SK-N-SH (cell line): ENCODE measurements around the gene CEP131.

ENCODE experiments used
- CTCF ChIP-seq: fragments of 200-600 bp; sonication (generic); IDR thresholded peaks from 2 replicates; pipeline ENCODE4 v1.6.1; 2017; ENCODE audit warnings: antibody characterized with exemption, mild to moderate bottlenecking, moderate library complexity
- EP300 ChIP-seq, 2 experiments: IDR thresholded peaks; 2 replicates each; pipeline versions ENCODE4 v1.4.0 to v1.6.1; 2012; ENCODE audit warnings: borderline replicate concordance in 1 of 2, low read depth in 1 of 2, low read length in 1 of 2
- EZH2phosphoT487 ChIP-seq: fragments of 200-600 bp; sonication (generic); IDR thresholded peaks from 2 replicates; pipeline ENCODE4 v1.6.1; 2017; ENCODE audit warnings: low read depth, mixed run types, mild to moderate bottlenecking, antibody characterized with exemption, moderate library complexity, borderline replicate concordance
- FOXJ3 ChIP-seq: sonication (generic); formaldehyde crosslinking; IDR thresholded peaks from 2 replicates; pipeline ENCODE4 v1.5.1; 2020; ENCODE audit warnings: mild to moderate bottlenecking, missing genetic modification reagents
- GABPA ChIP-seq: IDR thresholded peaks from 2 replicates; pipeline ENCODE4 v1.4.0; 2012; ENCODE audit warnings: low read depth, mild to moderate bottlenecking
- MAX ChIP-seq: IDR thresholded peaks from 2 replicates; pipeline ENCODE4 v1.4.0; 2012; ENCODE audit warnings: low read depth
- POLR2AphosphoS5 ChIP-seq: IDR thresholded peaks from 2 replicates; pipeline ENCODE4 v1.6.1; 2012; ENCODE audit warnings: low read depth, low read length
- REST ChIP-seq: IDR thresholded peaks from 2 replicates; pipeline ENCODE4 v1.6.1; 2012; ENCODE audit warnings: mild to moderate bottlenecking, low read depth, low read length, moderate library complexity
- RXRA ChIP-seq: IDR thresholded peaks from 2 replicates; pipeline ENCODE4 v1.4.0; 2012; ENCODE audit warnings: low read depth, mild to moderate bottlenecking, borderline replicate concordance
- SIN3A ChIP-seq: IDR thresholded peaks from 2 replicates; pipeline ENCODE4 v1.6.1; 2012; ENCODE audit warnings: low read depth, mild to moderate bottlenecking, low read length, moderate library complexity, borderline replicate concordance
- SMC3 ChIP-seq: IDR thresholded peaks from 2 replicates; pipeline ENCODE4 v1.6.1; 2012; ENCODE audit warnings: low read depth, low read length, improper control_type of control experiment
- TAF1 ChIP-seq: IDR thresholded peaks from 2 replicates; pipeline ENCODE4 v1.6.1; 2012; ENCODE audit warnings: low read depth, mild to moderate bottlenecking, low read length, moderate library complexity, borderline replicate concordance
- YY1 ChIP-seq: IDR thresholded peaks from 2 replicates; pipeline ENCODE4 v1.4.0; 2012; ENCODE audit warnings: low read depth, mild to moderate bottlenecking
- TF ChIP-seq, protein P1 (sequence below): IDR thresholded peaks from 2 replicates; pipeline ENCODE4 v1.4.0; 2012; ENCODE audit warnings: low read depth, borderline replicate concordance

DNA sequence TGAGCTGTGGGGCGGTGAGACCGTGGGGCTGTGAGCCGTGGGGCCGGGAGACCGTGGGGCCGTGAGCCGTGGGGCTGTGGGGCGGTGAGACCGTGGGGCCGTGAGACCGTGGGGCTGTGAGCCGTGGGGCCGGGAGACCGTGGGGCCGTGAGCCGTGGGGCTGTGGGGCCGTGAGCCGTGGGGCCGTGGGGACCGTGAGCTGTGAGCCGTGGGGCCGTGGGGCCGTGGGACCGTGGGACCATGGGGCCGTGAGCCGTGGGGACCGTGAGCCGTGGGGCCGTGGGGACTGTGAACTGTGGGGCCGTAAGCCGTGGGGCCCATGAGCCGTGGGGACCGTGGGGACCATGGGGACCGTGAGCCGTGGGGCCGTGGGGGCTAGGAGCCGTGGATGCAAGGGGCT lies 82.1 kb downstream of the CEP131 start:
- TF ChIP-seq CTCF (no peak), RXRA (no peak), EP300 (IDR thresholded peaks at IDR 0.05; ENCODE audit: borderline replicate concordance in 1 of 2, low read depth in 1 of 2, low read length in 1 of 2) (no peak), REST (no peak), SIN3A (no peak), FOXJ3 (CRISPR knock-in tag) (no peak), POLR2AphosphoS5 (no peak), YY1 (no peak), EZH2phosphoT487 (no peak), SMC3 (no peak), GABPA (no peak), TAF1 (no peak), MAX (no peak)
- TF ChIP-seq, protein P1, sequence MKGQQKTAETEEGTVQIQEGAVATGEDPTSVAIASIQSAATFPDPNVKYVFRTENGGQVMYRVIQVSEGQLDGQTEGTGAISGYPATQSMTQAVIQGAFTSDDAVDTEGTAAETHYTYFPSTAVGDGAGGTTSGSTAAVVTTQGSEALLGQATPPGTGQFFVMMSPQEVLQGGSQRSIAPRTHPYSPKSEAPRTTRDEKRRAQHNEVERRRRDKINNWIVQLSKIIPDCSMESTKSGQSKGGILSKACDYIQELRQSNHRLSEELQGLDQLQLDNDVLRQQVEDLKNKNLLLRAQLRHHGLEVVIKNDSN: no peak
